Activated CD8-positive, alpha-beta memory T cell treated with anti-CD3 and anti-CD28 coated beads, Interleukin-2, amount 10 ng/mL, durations not matched to agents 7 days and 5 days (primary cell): ENCODE results near the gene NKX1-1. TPM values are rescaled to one million over a fixed set of nuclear protein-coding genes. Genes with fewer than 3 reads are reported as not detected.

ENCODE experiments used
- ATAC-seq: fragments of 150-1000 bp; cut with Tn5 transposase; one replicate; pipeline ENCODE4 v1.10.0; 2021; ENCODE audit warnings: moderate library complexity
- CTCF ChIA-PET: fragments of 350-600 bp; sonication (Branson Sonifier 250); formaldehyde crosslinking; loops from one replicate; lab custom pipeline; 2021; ENCODE audit warnings: antibody characterized with exemption; lab: Charles Lee
- DNase-seq: peaks from one replicate; pipeline ENCODE4 v3.0.0-alpha.2; 2020
- H3K27ac Mint-ChIP-seq: one replicate; pipeline ENCODE4 v1.8.0; 2021; ENCODE audit warnings: mild to moderate bottlenecking, mixed read lengths
- H3K27me3 Mint-ChIP-seq: one replicate; pipeline ENCODE4 v1.8.0; 2021; ENCODE audit warnings: mixed read lengths
- H3K36me3 Mint-ChIP-seq: one replicate; pipeline ENCODE4 v1.8.0; 2021; ENCODE audit warnings: mild to moderate bottlenecking, mixed read lengths
- H3K4me1 Mint-ChIP-seq: one replicate; pipeline ENCODE4 v1.8.0; 2021; ENCODE audit warnings: mixed read lengths
- H3K4me3 Mint-ChIP-seq: one replicate; pipeline ENCODE4 v1.8.0; 2021; ENCODE audit warnings: mild to moderate bottlenecking, moderate library complexity, mixed read lengths
- H3K9me3 Mint-ChIP-seq: one replicate; pipeline ENCODE4 v1.8.0; 2022; ENCODE audit warnings: low read depth, mixed read lengths
- total RNA-seq, 2 experiments: library from RNA; stranded (reverse); gene quantifications; one replicate each; pipeline ENCODE4 v1.2.3, GENCODE V29; 2021

NKX1-1 gene
- total RNA-seq, result not detected

DNA sequence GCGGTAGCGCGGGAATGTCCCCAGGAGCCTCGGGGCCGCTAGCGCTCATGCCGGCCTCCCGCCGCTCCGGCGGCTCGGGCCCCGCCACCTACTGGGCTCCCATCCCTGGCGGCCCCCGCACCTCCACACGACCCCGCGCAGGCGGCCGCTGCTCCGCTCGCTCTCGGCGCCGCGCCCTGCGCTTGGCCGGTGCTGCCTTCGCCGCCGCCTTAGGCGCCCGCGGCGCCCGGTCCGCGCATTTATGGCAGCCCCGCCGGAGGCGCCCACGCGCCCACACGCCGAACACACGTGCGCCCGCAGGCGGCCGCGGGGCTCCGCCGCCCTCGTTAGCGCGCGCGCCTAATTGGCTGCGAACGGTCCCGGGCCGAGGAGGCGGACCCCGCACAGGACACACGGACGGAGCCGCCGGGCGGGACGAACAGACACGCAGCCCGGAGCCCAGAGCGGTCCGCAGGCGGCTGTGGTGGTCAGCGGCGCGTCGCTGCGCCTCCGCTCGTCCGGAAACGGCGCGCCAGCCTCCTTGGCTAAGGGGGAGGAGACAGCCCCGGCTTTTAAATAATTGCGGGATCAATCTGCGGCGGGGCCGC is at the start of gene NKX1-1:
TSS of gene NKX1-1 (minus strand) at position 49 of the 587 bp plus-strand sequence. CDS start at position 49, 0 bp downstream.
- no peak within 1 kb of the TSS for H3K4me3 Mint-ChIP-seq
- H3K4me1 Mint-ChIP-seq, result no peaks in the 10 kb centered on the region
- H3K27ac Mint-ChIP-seq, result peak within 1 kb of the TSS; percentile 63
- peaks cover 4% of the 10 kb centered on the region for H3K36me3 Mint-ChIP-seq
- DNase-seq (no peak), ATAC-seq (no peak)
- peaks cover 58% of the 10 kb centered on the region for H3K27me3 Mint-ChIP-seq
- no peaks in the 10 kb centered on the region for H3K9me3 Mint-ChIP-seq
- CTCF ChIA-PET, result no interaction called here

DNA sequence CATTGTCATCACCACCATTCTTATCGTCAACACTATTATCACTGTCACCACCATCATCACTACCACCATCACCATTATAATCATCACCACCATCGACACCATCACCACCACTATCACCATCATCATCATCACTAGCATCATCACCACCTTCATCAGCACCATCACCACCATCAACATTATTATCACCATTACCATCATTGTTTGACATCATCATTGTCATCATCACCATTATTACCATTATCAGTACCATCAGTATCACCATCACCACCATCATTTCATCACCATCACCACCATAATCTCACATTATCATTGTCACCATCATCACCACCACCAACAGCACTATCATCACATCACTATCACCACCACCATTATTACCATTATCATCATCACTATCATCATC is 47.5 kb upstream of the NKX1-1 start:
- Mint-ChIP-seq H3K27me3 (peaks cover 7% of the 10 kb centered on the region), H3K27ac (no peak overlapping the region), H3K4me1 (no peaks in the 10 kb centered on the region), H3K4me3 (no peak overlapping the region), H3K9me3 (peaks cover 21% of the 10 kb centered on the region), H3K36me3 (peaks cover 1% of the 10 kb centered on the region)
- CTCF ChIA-PET, result no interaction called here
- ATAC-seq (no peak), DNase-seq (no peak)

DNA sequence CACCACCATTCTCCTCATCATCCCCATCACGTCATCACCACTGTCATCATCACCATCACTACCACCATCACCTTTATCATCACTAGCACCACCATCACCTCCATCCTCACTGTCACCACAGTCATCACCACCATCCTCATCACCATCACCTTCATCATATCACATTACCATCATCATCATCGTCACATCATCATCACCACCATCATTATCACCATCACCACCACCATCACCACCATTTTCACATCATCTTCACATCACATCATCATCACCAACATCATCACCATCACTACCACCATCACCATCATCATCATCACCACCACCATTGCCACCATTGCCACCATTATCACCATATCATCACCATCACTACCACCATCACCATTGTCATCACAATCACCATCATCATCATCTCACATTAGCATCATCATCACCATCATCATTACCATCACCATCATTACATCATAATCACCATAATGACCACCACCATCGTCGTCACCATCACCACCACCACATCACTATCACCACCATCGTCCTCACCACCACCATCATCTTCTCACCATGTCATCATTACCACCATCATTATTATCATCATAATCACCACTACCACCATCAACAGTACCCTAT is 46.3 kb upstream of the NKX1-1 start:
- Mint-ChIP-seq H3K27ac (no peak overlapping the region), H3K4me3 (no peak overlapping the region), H3K9me3 (peaks cover 21% of the 10 kb centered on the region), H3K36me3 (peaks cover 1% of the 10 kb centered on the region), H3K4me1 (no peaks in the 10 kb centered on the region), H3K27me3 (no peaks in the 10 kb centered on the region)
- CTCF ChIA-PET, result no interaction called here
- ATAC-seq (no peak), DNase-seq (no peak)

DNA sequence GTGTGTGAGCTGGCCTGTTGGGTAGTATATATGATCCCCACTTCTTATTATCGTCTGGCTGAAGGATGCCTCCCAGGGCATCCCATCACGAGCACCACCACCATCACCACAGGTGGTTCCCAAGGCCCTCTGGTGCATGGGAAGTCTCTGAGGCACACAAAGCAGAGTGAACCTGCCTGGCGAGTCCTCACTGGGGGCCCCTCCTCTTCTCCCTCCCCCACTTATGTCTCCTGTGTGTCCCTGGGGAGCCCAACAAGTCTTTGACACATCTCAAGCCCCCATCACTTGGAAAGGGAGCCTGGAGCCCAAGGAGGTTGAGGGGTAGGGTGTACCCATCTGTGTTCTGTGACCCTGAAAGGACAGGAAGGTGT is 45.5 kb upstream of the NKX1-1 start:
- Mint-ChIP-seq H3K9me3 (peaks cover 21% of the 10 kb centered on the region), H3K4me3 (no peak overlapping the region), H3K4me1 (no peaks in the 10 kb centered on the region), H3K27ac (no peak overlapping the region), H3K27me3 (no peaks in the 10 kb centered on the region), H3K36me3 (peaks cover 1% of the 10 kb centered on the region)
- CTCF ChIA-PET, result no interaction called here
- no peak for DNase-seq
- ATAC-seq, result no peak

DNA sequence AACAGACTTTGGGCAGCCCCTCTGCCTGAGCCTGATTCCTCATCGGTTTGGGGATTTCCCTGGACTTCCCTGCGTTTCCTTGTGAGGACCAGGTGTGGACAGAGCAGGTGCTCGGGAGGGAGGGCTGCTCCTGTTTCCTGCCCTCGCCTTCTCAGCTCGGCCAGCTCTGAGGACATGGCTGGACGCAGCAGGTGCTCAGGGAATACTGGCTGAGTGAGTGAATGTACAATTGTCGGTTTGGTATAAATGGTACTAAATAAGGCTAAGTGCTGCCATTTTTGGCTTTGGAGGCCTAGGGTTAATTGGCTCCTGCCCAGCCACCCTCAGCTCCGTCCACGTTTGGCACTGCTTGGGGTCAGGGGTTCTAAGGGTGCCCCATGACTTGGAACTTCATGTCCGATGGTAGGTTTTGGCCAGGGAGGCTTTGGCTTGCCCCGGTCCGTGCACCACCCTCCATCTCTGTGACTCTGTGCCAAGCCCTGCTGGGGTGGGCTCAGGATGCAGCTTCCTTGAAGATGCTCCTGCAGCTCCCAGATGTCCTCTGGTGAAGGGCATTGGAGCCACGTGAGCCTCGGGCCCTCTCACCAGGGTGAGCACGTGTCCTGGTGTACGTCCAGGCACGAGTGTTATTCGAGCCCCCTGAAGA is 45.0 kb upstream of the NKX1-1 start:
- ATAC-seq (no peak), DNase-seq (no peak)
- H3K4me1 Mint-ChIP-seq, result no peaks in the 10 kb centered on the region
- CTCF ChIA-PET, result no interaction called here
- H3K9me3 Mint-ChIP-seq, result peaks cover 21% of the 10 kb centered on the region
- peaks cover 1% of the 10 kb centered on the region for H3K36me3 Mint-ChIP-seq
- no peaks in the 10 kb centered on the region for H3K27me3 Mint-ChIP-seq
- no peak overlapping the region for H3K27ac Mint-ChIP-seq
- no peak overlapping the region for H3K4me3 Mint-ChIP-seq

DNA sequence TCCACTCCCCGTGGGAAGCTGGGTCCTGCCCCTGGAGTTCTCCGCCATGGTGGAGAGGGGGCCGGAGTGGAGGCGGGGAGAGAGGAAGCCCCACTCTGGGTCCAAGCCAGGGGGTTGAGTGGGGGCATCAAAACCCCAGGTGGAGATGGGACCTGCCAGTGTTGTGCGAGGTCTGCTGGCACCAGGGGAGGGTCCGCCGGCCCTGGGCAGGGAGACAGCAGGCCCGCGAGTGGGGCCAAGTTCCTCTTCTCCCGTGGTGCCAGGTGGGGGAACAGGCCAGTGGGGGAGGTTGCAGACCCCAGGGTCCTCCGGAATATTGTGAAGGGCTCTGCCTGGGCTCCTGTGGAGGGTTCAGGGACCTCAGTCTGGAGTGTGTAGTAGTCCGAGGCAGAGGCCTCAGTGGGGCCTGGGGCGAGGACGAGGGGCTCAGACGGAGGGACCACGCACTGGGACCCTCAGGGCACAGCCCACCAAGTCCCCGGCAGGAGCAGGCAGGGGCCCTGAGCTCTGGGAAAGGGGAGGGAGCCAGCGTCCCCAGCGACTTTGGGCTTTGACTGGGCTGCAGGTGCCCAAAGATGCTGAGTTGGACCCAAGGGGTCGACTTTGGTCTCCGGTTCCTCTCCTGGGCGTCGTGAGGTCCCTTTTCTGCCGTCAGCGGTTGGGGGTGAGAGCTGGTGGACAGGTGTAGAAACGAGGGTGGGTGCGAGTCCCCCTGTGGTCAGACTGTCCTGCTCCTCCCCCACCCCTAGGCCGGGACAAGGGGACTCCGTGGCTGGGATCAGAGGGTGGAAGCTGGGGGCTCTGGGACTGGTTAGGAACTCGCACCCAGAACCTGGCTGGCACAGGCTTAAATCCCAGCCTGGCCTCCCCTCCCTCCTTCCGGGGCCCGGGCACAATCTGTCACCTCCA is 43.8 kb upstream of the NKX1-1 start:
- no peaks in the 10 kb centered on the region for H3K4me1 Mint-ChIP-seq
- DNase-seq (no peak), ATAC-seq (no peak)
- peaks cover 21% of the 10 kb centered on the region for H3K9me3 Mint-ChIP-seq
- peaks cover 1% of the 10 kb centered on the region for H3K36me3 Mint-ChIP-seq
- no peak overlapping the region for H3K4me3 Mint-ChIP-seq
- H3K27me3 Mint-ChIP-seq, result no peaks in the 10 kb centered on the region
- H3K27ac Mint-ChIP-seq, result no peak overlapping the region
- CTCF ChIA-PET, result no interaction called here

- no peaks in the 10 kb centered on the region for H3K27me3 Mint-ChIP-seq
- no peak overlapping the region for H3K4me3 Mint-ChIP-seq
- ATAC-seq, result no peak
- CTCF ChIA-PET, result no interaction called here
- H3K27ac Mint-ChIP-seq, result no peak overlapping the region
- H3K36me3 Mint-ChIP-seq, result peaks cover 1% of the 10 kb centered on the region
- no peaks in the 10 kb centered on the region for H3K4me1 Mint-ChIP-seq
- H3K9me3 Mint-ChIP-seq, result peaks cover 21% of the 10 kb centered on the region
- DNase-seq, result peak; percentile 16
These were observed 43.2 kb upstream of the NKX1-1 start for GRCh38 chr4:1449475-1449832.

- H3K9me3 Mint-ChIP-seq, result peaks cover 17% of the 10 kb centered on the region
- ATAC-seq (no peak), DNase-seq (peak; percentile 27)
- no peaks in the 10 kb centered on the region for H3K27me3 Mint-ChIP-seq
- H3K36me3 Mint-ChIP-seq, result peaks cover 1% of the 10 kb centered on the region
- H3K4me3 Mint-ChIP-seq, result no peak overlapping the region
- CTCF ChIA-PET, result no interaction called here
- H3K4me1 Mint-ChIP-seq, result no peaks in the 10 kb centered on the region
- no peak overlapping the region for H3K27ac Mint-ChIP-seq
These were observed 42.6 kb upstream of the NKX1-1 start for GRCh38 chr4:1448589-1449420.

DNA sequence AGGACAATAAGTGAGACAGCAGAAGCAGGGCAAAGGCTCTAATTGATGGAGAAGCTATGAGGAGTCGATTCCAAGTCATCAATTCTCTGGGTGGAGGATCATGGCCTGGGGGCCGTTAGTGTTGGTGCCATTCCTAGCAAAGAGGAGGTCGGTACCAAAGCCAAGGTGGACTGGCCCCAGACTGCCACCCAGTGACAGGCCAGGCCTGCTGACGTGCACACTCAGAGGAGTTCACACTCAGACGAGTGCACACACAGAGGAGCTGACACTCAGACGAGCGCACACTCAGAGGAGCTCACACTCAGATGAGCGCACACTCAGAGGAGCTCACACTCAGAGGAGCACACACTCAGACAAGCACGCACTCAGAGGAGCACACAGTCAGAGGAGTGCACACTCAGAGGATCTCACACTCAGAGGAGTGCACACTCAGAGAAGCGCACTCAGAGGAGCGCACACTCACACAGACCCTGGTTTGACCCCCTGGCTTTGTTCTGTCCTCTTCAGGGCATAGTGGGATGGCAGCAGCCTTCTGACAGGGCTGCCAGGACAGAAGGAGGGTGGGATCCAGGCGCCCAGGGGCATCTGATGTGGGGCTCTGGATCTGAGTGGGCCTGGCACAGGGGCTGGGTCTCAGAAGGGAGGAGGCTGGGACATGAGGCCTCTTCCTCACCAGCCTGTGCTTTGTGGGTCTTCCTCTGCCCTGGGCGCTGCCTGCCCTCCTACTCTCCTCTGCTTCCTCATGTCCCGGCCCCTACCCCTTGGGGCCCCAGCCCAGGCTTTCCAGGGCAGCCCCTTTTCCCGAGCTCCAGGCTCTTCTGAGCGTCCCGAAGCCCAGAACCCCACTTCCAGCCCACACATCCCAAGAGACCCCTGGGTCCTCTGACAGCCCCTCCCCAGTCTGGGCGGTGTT is 41.7 kb upstream of the NKX1-1 start:
- H3K9me3 Mint-ChIP-seq, result peaks cover 8% of the 10 kb centered on the region
- peaks cover 1% of the 10 kb centered on the region for H3K36me3 Mint-ChIP-seq
- ATAC-seq (no peak), DNase-seq (peak; percentile 33)
- no peak overlapping the region for H3K4me3 Mint-ChIP-seq
- CTCF ChIA-PET, result no interaction called here
- H3K27ac Mint-ChIP-seq, result no peak overlapping the region
- no peaks in the 10 kb centered on the region for H3K27me3 Mint-ChIP-seq
- no peaks in the 10 kb centered on the region for H3K4me1 Mint-ChIP-seq

DNA sequence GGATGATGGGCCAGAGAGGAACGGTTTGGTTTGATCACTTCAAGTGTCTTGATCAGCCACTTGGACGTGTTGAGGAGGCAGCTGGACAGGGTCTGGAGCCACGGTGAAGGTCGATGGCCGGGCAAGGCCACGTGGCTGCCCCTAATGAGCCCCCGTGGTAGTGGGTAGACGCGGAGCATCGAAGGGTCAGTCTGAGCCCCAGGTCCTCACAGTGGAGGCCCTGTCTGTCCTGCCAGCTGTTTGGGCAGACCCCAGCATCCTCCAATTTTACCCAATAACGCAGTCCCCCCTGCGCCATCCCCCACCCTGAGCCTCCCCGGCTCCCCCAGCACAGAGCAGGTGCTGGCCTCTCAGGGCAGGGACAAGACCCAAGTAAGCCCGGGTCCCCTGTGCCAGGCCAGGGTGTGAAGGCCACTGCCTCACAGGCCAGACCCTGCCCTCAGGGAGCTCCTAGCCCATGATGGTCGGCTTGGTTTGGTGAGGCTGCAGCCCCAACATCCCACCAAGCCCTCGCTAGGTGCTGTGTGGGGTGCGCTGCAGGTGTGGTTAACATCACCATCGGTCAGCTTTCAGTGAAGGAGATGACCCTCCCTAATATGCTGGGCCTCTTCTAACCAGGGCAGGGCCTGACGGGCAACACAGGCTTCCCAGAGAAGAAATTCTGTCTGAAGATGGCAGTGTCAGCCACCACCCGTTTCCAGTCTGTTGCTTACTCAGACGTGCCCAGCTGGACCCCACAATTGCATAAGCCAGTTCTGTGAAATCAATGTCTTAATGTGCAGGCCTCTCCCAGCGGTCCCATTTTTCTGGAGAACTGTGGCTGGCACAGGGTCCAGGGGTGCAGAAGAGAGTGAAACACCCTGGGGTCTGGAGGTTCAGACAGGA is 40.5 kb upstream of the NKX1-1 start:
- ATAC-seq, result no peak
- no peak overlapping the region for H3K27ac Mint-ChIP-seq
- no peaks in the 10 kb centered on the region for H3K27me3 Mint-ChIP-seq
- H3K36me3 Mint-ChIP-seq, result no peaks in the 10 kb centered on the region
- DNase-seq, result peak; percentile 29
- no peak overlapping the region for H3K4me3 Mint-ChIP-seq
- H3K9me3 Mint-ChIP-seq, result no peaks in the 10 kb centered on the region
- no peaks in the 10 kb centered on the region for H3K4me1 Mint-ChIP-seq
- CTCF ChIA-PET, result no interaction called here

- DNase-seq (no peak), ATAC-seq (no peak)
- Mint-ChIP-seq H3K27me3 (no peaks in the 10 kb centered on the region), H3K4me1 (no peaks in the 10 kb centered on the region), H3K36me3 (no peaks in the 10 kb centered on the region), H3K4me3 (no peak overlapping the region), H3K9me3 (no peaks in the 10 kb centered on the region), H3K27ac (no peak overlapping the region)
- CTCF ChIA-PET, result no interaction called here
These were observed 39.6 kb upstream of the NKX1-1 start for GRCh38 chr4:1445716-1446445.
